H9 (cell line): ENCODE data around the gene MICU2. TPM values are rescaled to one million over a fixed set of nuclear protein-coding genes. Genes with fewer than 3 reads are reported as not detected.

ENCODE experiments used
- DNase-seq: peaks from one replicate; pipeline ENCODE4 v3.0.0-alpha.2; 2017
- H2AFZ ChIP-seq: one replicate; pipeline ENCODE4 v1.6.1; 2013; ENCODE audit warnings: mild to moderate bottlenecking, low read length, control low read depth, moderate library complexity
- H2AK5ac ChIP-seq: 2 replicates; pipeline ENCODE4 v1.6.1; 2013; ENCODE audit warnings: low read length, control low read depth, mixed read lengths; ENCODE audit not compliant: insufficient read length
- H2BK120ac ChIP-seq: one replicate; pipeline ENCODE4 v1.6.1; 2013; ENCODE audit warnings: low read depth, mild to moderate bottlenecking, low read length, control low read depth, inconsistent platforms; ENCODE audit not compliant: poor library complexity, severe bottlenecking
- H2BK12ac ChIP-seq: 2 replicates; pipeline ENCODE4 v1.6.1; 2013; ENCODE audit warnings: low read length, control low read depth, mixed read lengths, low read depth; ENCODE audit not compliant: insufficient read length
- H2BK15ac ChIP-seq: 2 replicates; pipeline ENCODE4 v1.6.1; 2013; ENCODE audit warnings: low read depth, low read length, control low read depth
- H2BK20ac ChIP-seq: one replicate; pipeline ENCODE4 v1.6.1; 2013; ENCODE audit warnings: low read depth, mild to moderate bottlenecking, low read length, control low read depth, inconsistent platforms; ENCODE audit not compliant: poor library complexity, severe bottlenecking
- H2BK5ac ChIP-seq: 2 replicates; pipeline ENCODE4 v1.6.1; 2013; ENCODE audit warnings: low read length, control low read depth, mixed read lengths; ENCODE audit not compliant: insufficient read length
- H3K14ac ChIP-seq: 2 replicates; pipeline ENCODE4 v1.6.1; 2013; ENCODE audit warnings: low read length, control low read depth; ENCODE audit not compliant: insufficient read depth
- H3K18ac ChIP-seq: 2 replicates; pipeline ENCODE4 v1.6.1; 2013; ENCODE audit warnings: low read depth, mild to moderate bottlenecking, mixed read lengths, low read length, control low read depth; ENCODE audit not compliant: insufficient read length
- H3K23ac ChIP-seq: 2 replicates; pipeline ENCODE4 v1.6.1; 2013; ENCODE audit warnings: low read length, control low read depth, mixed read lengths, low read depth; ENCODE audit not compliant: insufficient read length
- H3K23me2 ChIP-seq: 2 replicates; pipeline ENCODE4 v1.6.1; 2013; ENCODE audit warnings: low read depth, mild to moderate bottlenecking, mixed read lengths, low read length, control low read depth; ENCODE audit not compliant: insufficient read length, poor library complexity, severe bottlenecking
- H3K27ac ChIP-seq: 2 replicates; pipeline ENCODE4 v1.5.1; 2013; ENCODE audit warnings: low read length, control low read depth, mixed read lengths, low read depth; ENCODE audit not compliant: insufficient read length
- H3K27me3 ChIP-seq: 2 replicates; pipeline ENCODE4 v1.6.1; 2013; ENCODE audit warnings: low read length, control low read depth, inconsistent platforms; ENCODE audit not compliant: insufficient read depth
- H3K4ac ChIP-seq: 2 replicates; pipeline ENCODE4 v1.6.1; 2013; ENCODE audit warnings: low read depth, mild to moderate bottlenecking, control low read depth, inconsistent platforms, low read length, moderate library complexity
- H3K4me1 ChIP-seq: 2 replicates; pipeline ENCODE4 v1.6.1; 2013; ENCODE audit warnings: low read length, control low read depth, inconsistent platforms; ENCODE audit not compliant: insufficient read depth
- H3K4me2 ChIP-seq: 2 replicates; pipeline ENCODE4 v1.6.1; 2013; ENCODE audit warnings: low read length, control low read depth, mixed read lengths; ENCODE audit not compliant: insufficient read length, insufficient read depth
- H3K56ac ChIP-seq: 2 replicates; pipeline ENCODE4 v1.6.1; 2013; ENCODE audit warnings: low read depth, mild to moderate bottlenecking, mixed read lengths, low read length, control low read depth; ENCODE audit not compliant: insufficient read length
- H3K79me1 ChIP-seq: 2 replicates; pipeline ENCODE4 v1.6.1; 2013; ENCODE audit warnings: low read depth, mild to moderate bottlenecking, moderate library complexity, low read length, control low read depth, inconsistent platforms; ENCODE audit not compliant: insufficient read depth, poor library complexity, severe bottlenecking
- H3K79me2 ChIP-seq: 2 replicates; pipeline ENCODE4 v1.6.1; 2013; ENCODE audit warnings: low read length, control low read depth, inconsistent platforms; ENCODE audit not compliant: insufficient read depth
- H3K9ac ChIP-seq: 2 replicates; pipeline ENCODE4 v1.6.1; 2013; ENCODE audit warnings: low read length, control low read depth, mixed read lengths; ENCODE audit not compliant: insufficient read length; ENCODE audit errors: extremely low read depth
- H3K9me3 ChIP-seq: one replicate; pipeline ENCODE4 v1.6.1; 2013; ENCODE audit warnings: low read depth, low read length, inconsistent platforms; ENCODE audit not compliant: control insufficient read depth
- H3T11ph ChIP-seq: one replicate; pipeline ENCODE4 v1.6.1; 2013; ENCODE audit warnings: mild to moderate bottlenecking, low read length, control low read depth, inconsistent platforms
- H4K20me1 ChIP-seq: one replicate; pipeline ENCODE4 v1.6.1; 2013; ENCODE audit not compliant: control insufficient read depth, insufficient read length, insufficient read depth
- H4K5ac ChIP-seq: 2 replicates; pipeline ENCODE4 v1.6.1; 2013; ENCODE audit warnings: low read depth, mild to moderate bottlenecking, mixed read lengths, low read length, control low read depth; ENCODE audit not compliant: insufficient read length
- H4K8ac ChIP-seq: replicated peaks from 2 replicates; pipeline ENCODE4 v1.6.1; 2013; ENCODE audit warnings: low read length, control low read depth, mixed read lengths, low read depth; ENCODE audit not compliant: insufficient read length
- H4K91ac ChIP-seq: 2 replicates; pipeline ENCODE4 v1.6.1; 2013; ENCODE audit warnings: low read depth, mild to moderate bottlenecking, moderate library complexity, mixed read lengths, low read length, control low read depth; ENCODE audit not compliant: insufficient read length
- H3K27ac Mint-ChIP-seq, 3 experiments: 2 replicates in 2 of 3; 3 replicates in 1 of 3; pipeline ENCODE4 v1.8.0; 2020 to 2021; ENCODE audit warnings: mixed read lengths in 3 of 3, mild to moderate bottlenecking in 1 of 3, moderate library complexity in 1 of 3
- H3K27me3 Mint-ChIP-seq: 2 replicates; pipeline ENCODE4 v1.8.0; 2021; ENCODE audit warnings: low read depth, mild to moderate bottlenecking, moderate library complexity, mixed read lengths
- H3K36me3 Mint-ChIP-seq, 3 experiments: 2 replicates in 2 of 3; 3 replicates in 1 of 3; pipeline ENCODE4 v1.8.0; 2020 to 2021; ENCODE audit warnings: low read depth in 3 of 3, mixed read lengths in 3 of 3; ENCODE audit not compliant: insufficient read depth in 1 of 3
- H3K4me1 Mint-ChIP-seq, 2 experiments: 2 replicates each; pipeline ENCODE4 v1.8.0; 2020; ENCODE audit warnings: mixed read lengths in 2 of 2
- H3K4me3 Mint-ChIP-seq, 2 experiments: 2 replicates in 1 of 2; 3 replicates in 1 of 2; pipeline ENCODE4 v1.8.0; 2020 to 2021; ENCODE audit warnings: mild to moderate bottlenecking in 2 of 2, mixed read lengths in 2 of 2, moderate library complexity in 1 of 2
- H3K9me3 Mint-ChIP-seq, 2 experiments: 2 replicates in 1 of 2; 3 replicates in 1 of 2; pipeline ENCODE4 v1.8.0; 2020; ENCODE audit warnings: mild to moderate bottlenecking in 2 of 2, mixed read lengths in 2 of 2, moderate library complexity in 1 of 2
- CTCF ChIP-seq: fragments of 200-600 bp; sonication (generic); conservative IDR thresholded peaks from 3 replicates; pipeline ENCODE4 v1.8.0; 2021; ENCODE audit warnings: antibody characterized with exemption, mild to moderate bottlenecking
- WGBS: extraction: QIAGEN DNeasy Blood & Tissue Kit; methylation state at CpG from one replicate; pipeline ENCODE4 v1.1.7; 2013; ENCODE audit warnings: missing lambda C conversion rate, low lambda C conversion rate, mixed read lengths; ENCODE audit not compliant: insufficient read length; ENCODE audit errors: extremely low coverage; 5-methylcytosine and 5-hydroxymethylcytosine counted together
- total RNA-seq: library from RNA; stranded (reverse); gene quantifications from 2 replicates; pipeline ENCODE4 v1.2.1, GENCODE V29; 2021

The MICU2 gene
- total RNA-seq, 1 experiment from 2014 or later: 38.4 TPM

- H2BK5ac ChIP-seq: no peak overlapping the region
- WGBS: no CpG with 5 or more reads among the region's 5 CpGs
- no peak overlapping the region for H3K4me3 Mint-ChIP-seq
Observed at GRCh38 chr13:21639561-21639960, 35.6 kb upstream of the MICU2 start.

More at GRCh38 chr13:21639561-21639960, 35.6 kb upstream of the MICU2 start:
- Histone ChIP-seq H2BK15ac (no peak overlapping the region), H3K9ac (no peak overlapping the region), H3T11ph (no peak overlapping the region), H3K18ac (no peak overlapping the region), H4K8ac (no peak overlapping the region), H3K27ac (no peak overlapping the region), H2AK5ac (no peak overlapping the region), H3K79me2 (no peaks in the 10 kb centered on the region; the same call in 1 of the 2 replicates), H4K20me1 (no peaks in the 10 kb centered on the region), H2AFZ (no peak overlapping the region), H3K4ac (no peak overlapping the region), H3K23me2 (no peaks in the 10 kb centered on the region), H4K91ac (no peak overlapping the region), H3K56ac (no peak overlapping the region), H3K4me2 (no peak overlapping the region), H3K4me1 (no peaks in the 10 kb centered on the region; the same call in 1 of the 2 replicates), H2BK12ac (no peak overlapping the region), H2BK20ac (no peak overlapping the region), H3K9me3 (no peaks in the 10 kb centered on the region), H4K5ac (no peak overlapping the region), H2BK120ac (no peak overlapping the region), H3K79me1 (no peaks in the 10 kb centered on the region), H3K14ac (no peak overlapping the region), H3K27me3 (no peaks in the 10 kb centered on the region), H3K23ac (no peak overlapping the region)
- TF ChIP-seq CTCF: no peak
- no peaks in the 10 kb centered on the region; a peak in 1 of 4 replicates for H3K4me1 Mint-ChIP-seq
- H3K36me3 Mint-ChIP-seq: no peaks in the 10 kb centered on the region
- no peak for DNase-seq
- H3K27ac Mint-ChIP-seq: no peak overlapping the region
- no peaks in the 10 kb centered on the region; the same call in none of the 2 replicates for H3K27me3 Mint-ChIP-seq
- no peaks in the 10 kb centered on the region for H3K9me3 Mint-ChIP-seq
